ENCODE data around the gene ZBTB2. TPM values are rescaled to one million over a fixed set of nuclear protein-coding genes. Genes with fewer than 3 reads are reported as not detected.

The ZBTB2 gene
- total and polyA plus RNA-seq, 2 of the 4 experiments (the other 2 are of a cell fraction) = 11.8 to 17.7 TPM

DNA sequence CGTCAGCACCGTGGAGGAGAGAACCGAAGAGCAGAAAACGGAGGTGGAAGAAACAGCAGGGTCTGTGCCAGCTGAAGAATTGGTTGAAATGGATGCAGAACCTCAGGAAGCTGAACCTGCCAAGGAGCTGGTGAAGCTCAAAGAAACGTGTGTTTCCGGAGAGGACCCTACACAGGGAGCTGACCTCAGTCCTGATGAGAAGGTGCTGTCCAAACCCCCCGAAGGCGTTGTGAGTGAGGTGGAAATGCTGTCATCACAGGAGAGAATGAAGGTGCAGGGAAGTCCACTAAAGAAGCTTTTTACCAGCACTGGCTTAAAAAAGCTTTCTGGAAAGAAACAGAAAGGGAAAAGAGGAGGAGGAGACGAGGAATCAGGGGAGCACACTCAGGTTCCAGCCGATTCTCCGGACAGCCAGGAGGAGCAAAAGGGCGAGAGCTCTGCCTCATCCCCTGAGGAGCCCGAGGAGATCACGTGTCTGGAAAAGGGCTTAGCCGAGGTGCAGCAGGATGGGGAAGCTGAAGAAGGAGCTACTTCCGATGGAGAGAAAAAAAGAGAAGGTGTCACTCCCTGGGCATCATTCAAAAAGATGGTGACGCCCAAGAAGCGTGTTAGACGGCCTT lies 41.6 kb downstream of the ZBTB2 start:
- no peaks in the 10 kb centered on the region; the same call in 1 of the 2 replicates for H4K20me1 ChIP-seq (ENCODE audit: insufficient read depth, low read length)
- H4K5ac ChIP-seq (ENCODE audit: low read depth, low read length) = no peak overlapping the region
- H3K9ac ChIP-seq (ENCODE audit: low read depth, low read length) = no peak overlapping the region
- WGBS, 2 experiments (ENCODE audit: extremely low coverage in 2 of 2, insufficient read length in 1 of 2) = 98% methylated on average over 9 of the region's 19 CpGs; no CpG with 5 or more reads in 1 of the 2 experiments
- no peak overlapping the region for H3K4ac ChIP-seq (ENCODE audit: low read depth, low read length)
- H2AK9ac ChIP-seq (replicated peaks; ENCODE audit: low read depth, low read length, poor library complexity) = no peak overlapping the region
- H3K18ac ChIP-seq (ENCODE audit: low read depth, low read length) = no peak overlapping the region
- H3K9me3 ChIP-seq (ENCODE audit: control insufficient read depth, insufficient read depth, low read length) = no peaks in the 10 kb centered on the region
- peaks cover 9 to 10% of the 10 kb centered on the region in 2 experiments for H3K79me1 ChIP-seq (ENCODE audit: low read depth in 1 of 2, low read length in 2 of 2)
- BruUV-seq (replicated peaks) = no TSS peak
- no peaks in the 10 kb centered on the region for H3K27me3 ChIP-seq (ENCODE audit: control insufficient read depth, insufficient read depth, low read length)
- H2BK5ac ChIP-seq (ENCODE audit: low read depth, low read length, poor library complexity, severe bottlenecking) = no peak overlapping the region
- H3K56ac ChIP-seq (ENCODE audit: extremely low read depth, insufficient read depth, low read length) = no peak overlapping the region
- no peak overlapping the region for H2AK5ac ChIP-seq (ENCODE audit: low read depth, low read length)
- ChIA-PET POLR2A (ENCODE audit: unreplicated experiment) (no interaction called here), CTCF (interaction anchor here (1.2 kb wide), 1 partner anchor 458 kb away, joined by 3 read pairs; no protein-coding TSS in a partner anchor)
- TF ChIP-seq RAD21 (IDR thresholded peaks at IDR 0.05; ENCODE audit: low read length) = no peak
- no peak for TF ChIP-seq CEBPB (IDR thresholded peaks at IDR 0.05; ENCODE audit: low read depth, low read length)
- TF ChIP-seq MAZ (IDR thresholded peaks at IDR 0.05; ENCODE audit: borderline replicate concordance, low read depth, low read length) = no peak
- TF ChIP-seq USF2 (IDR thresholded peaks at IDR 0.05; ENCODE audit: low read depth, low read length) = no peak
- TF ChIP-seq MAFK (IDR thresholded peaks at IDR 0.05; ENCODE audit: low read depth, low read length) = no peak
- no peak for TF ChIP-seq RFX5 (IDR thresholded peaks at IDR 0.05; ENCODE audit: low read depth, low read length)
- TF ChIP-seq CHD1 (IDR thresholded peaks at IDR 0.05; ENCODE audit: low read depth, low read length) = no peak
- TF ChIP-seq BHLHE40 (IDR thresholded peaks at IDR 0.05; ENCODE audit: low read depth, low read length) = no peak
- TF ChIP-seq, protein P1, sequence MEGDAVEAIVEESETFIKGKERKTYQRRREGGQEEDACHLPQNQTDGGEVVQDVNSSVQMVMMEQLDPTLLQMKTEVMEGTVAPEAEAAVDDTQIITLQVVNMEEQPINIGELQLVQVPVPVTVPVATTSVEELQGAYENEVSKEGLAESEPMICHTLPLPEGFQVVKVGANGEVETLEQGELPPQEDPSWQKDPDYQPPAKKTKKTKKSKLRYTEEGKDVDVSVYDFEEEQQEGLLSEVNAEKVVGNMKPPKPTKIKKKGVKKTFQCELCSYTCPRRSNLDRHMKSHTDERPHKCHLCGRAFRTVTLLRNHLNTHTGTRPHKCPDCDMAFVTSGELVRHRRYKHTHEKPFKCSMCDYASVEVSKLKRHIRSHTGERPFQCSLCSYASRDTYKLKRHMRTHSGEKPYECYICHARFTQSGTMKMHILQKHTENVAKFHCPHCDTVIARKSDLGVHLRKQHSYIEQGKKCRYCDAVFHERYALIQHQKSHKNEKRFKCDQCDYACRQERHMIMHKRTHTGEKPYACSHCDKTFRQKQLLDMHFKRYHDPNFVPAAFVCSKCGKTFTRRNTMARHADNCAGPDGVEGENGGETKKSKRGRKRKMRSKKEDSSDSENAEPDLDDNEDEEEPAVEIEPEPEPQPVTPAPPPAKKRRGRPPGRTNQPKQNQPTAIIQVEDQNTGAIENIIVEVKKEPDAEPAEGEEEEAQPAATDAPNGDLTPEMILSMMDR (conservative IDR thresholded peaks at IDR 0.05; ENCODE audit: low read depth, low read length) = no peak
- no peak for TF ChIP-seq NFE2L2 (IDR thresholded peaks at IDR 0.05; ENCODE audit: low read depth, low read length)
- no peak for TF ChIP-seq SMC3 (IDR thresholded peaks at IDR 0.05; ENCODE audit: low read depth, low read length)
- TF ChIP-seq ELK1 (IDR thresholded peaks at IDR 0.05; ENCODE audit: borderline replicate concordance, low read depth, low read length) = no peak
- no peak for TF ChIP-seq RCOR1 (IDR thresholded peaks at IDR 0.05; ENCODE audit: insufficient replicate concordance, low read length)
- no peak for TF ChIP-seq MXI1 (IDR thresholded peaks at IDR 0.05; ENCODE audit: borderline replicate concordance, low read depth, low read length)
- no peak for TF ChIP-seq POLR2A (IDR thresholded peaks at IDR 0.05; ENCODE audit: low read depth, low read length)
- TF ChIP-seq FOS (IDR thresholded peaks at IDR 0.05; ENCODE audit: low read depth, low read length) = no peak
- H3K4me1 ChIP-seq (ENCODE audit: control insufficient read depth, insufficient read depth, low read length) = peaks cover 2% of the 10 kb centered on the region; the same call in 1 of the 2 replicates
- no peak overlapping the region for H3K4me2 ChIP-seq (ENCODE audit: low read depth, low read length)
- H4K8ac ChIP-seq (ENCODE audit: low read depth in 2 of 2, low read length in 2 of 2) = no peak overlapping the region
- H3K36me3 ChIP-seq (ENCODE audit: control insufficient read depth, insufficient read depth, low read length) = peaks cover 41% of the 10 kb centered on the region
- no peak overlapping the region for H2BK120ac ChIP-seq (ENCODE audit: low read depth, low read length)
- intact Hi-C loops (cut with micrococcal nuclease) (no loop called here), dilution Hi-C loops (cut with HindIII; ENCODE audit: low sequenced_read_pairs, unreplicated experiment) (no loop called here), in situ Hi-C loops (cut with MboI; ENCODE audit: low sequenced_read_pairs) (loop anchor here (25.0 kb wide), 1 partner anchor 937 kb away; no protein-coding TSS in a partner anchor)
- ATAC-seq (ENCODE audit: low read depth) = no peak
- H3K9me1 ChIP-seq (ENCODE audit: insufficient read depth, low read length) = peaks cover 10% of the 10 kb centered on the region; the same call in 1 of the 2 replicates
- no peak overlapping the region for H2AFZ ChIP-seq (replicated peaks; ENCODE audit: low read length, poor library complexity)
- no peak overlapping the region for H3K4me3 ChIP-seq (ENCODE audit: insufficient read depth, low read depth, low read length)
- H3K27ac ChIP-seq (ENCODE audit: insufficient read depth, low read length) = no peak overlapping the region
- no peak overlapping the region for H2BK15ac ChIP-seq (ENCODE audit: low read depth, low read length)
- DNase-seq = no peak
- H3K23ac ChIP-seq (ENCODE audit: low read depth, low read length) = no peak overlapping the region
- H3K14ac ChIP-seq (replicated peaks; ENCODE audit: low read depth, low read length) = no peak overlapping the region
- no peak overlapping the region for H4K91ac ChIP-seq (ENCODE audit: insufficient read depth, low read depth, low read length)
- no peak overlapping the region for H2BK20ac ChIP-seq (ENCODE audit: low read depth, low read length)

Data from IMR-90 (cell line).